ENCODE results near the gene ATP6V0C. TPM values are rescaled to one million over a fixed set of nuclear protein-coding genes. Genes with fewer than 3 reads are reported as not detected.

Gene ATP6V0C
- polyA plus RNA-seq, 3 donors = 176 to 310 (median 187) TPM

GRCh38 chr16:2471016-2471652 lies 42.6 kb upstream of the ATP6V0C start, which contains the start of gene NTN3:
TSS of gene NTN3 (plus strand) at chr16:2471297. CDS start at chr16:2471702, 405 bp downstream.
- H3K4me3 Mint-ChIP-seq = peak within 1 kb of the TSS in 1 of 2 donors; percentile 88
- peaks cover 0 to 13% (median 7%) of the 10 kb centered on the region in 7 donors for H3K9me3 Mint-ChIP-seq
- under 1% methylated on average over 54 of the region's 59 CpGs for WGBS (ENCODE audit: insufficient coverage)
- Histone ChIP-seq H3K4me1 (ENCODE audit: control insufficient read depth in 1 of 2, insufficient read depth in 2 of 2, low read length in 2 of 2) (peaks cover 23 to 64% of the 10 kb centered on the region in 2 donors), H3K4me2 (replicated peaks; ENCODE audit: extremely low read depth, low read length, poor library complexity, severe bottlenecking) (no peak within 1 kb of the TSS), H3K79me2 (ENCODE audit: insufficient read depth, low read length) (peaks cover 16% of the 10 kb centered on the region), H4K20me1 (ENCODE audit: insufficient read depth, low read length) (peaks cover 30% of the 10 kb centered on the region), H2AFZ (ENCODE audit: insufficient read depth, low read depth, low read length, poor library complexity, severe bottlenecking) (no peak within 1 kb of the TSS), H3K9ac (ENCODE audit: insufficient read depth, low read length, poor library complexity, severe bottlenecking) (no peak within 1 kb of the TSS), H3K4me3 (replicated peaks in 1 of 3; ENCODE audit: low read depth in 2 of 3, low read length in 3 of 3) (no peak within 1 kb of the TSS), H3K27me3 (ENCODE audit: control insufficient read depth in 2 of 2, insufficient read depth in 2 of 2, low read length in 2 of 2) (peaks cover 45 to 59% of the 10 kb centered on the region in 2 donors), H3K9me3 (replicated peaks in 1 of 2; ENCODE audit: control insufficient read depth in 1 of 2, insufficient read depth in 1 of 2, low read length in 2 of 2) (peaks cover 0 to 24% of the 10 kb centered on the region in 2 donors), H3K27ac (ENCODE audit: low read depth in 1 of 2, low read length in 2 of 2) (no peak within 1 kb of the TSS), H3K36me3 (replicated peaks in 1 of 2; ENCODE audit: control insufficient read depth in 1 of 2, insufficient read depth in 2 of 2, low read length in 2 of 2) (no peaks in the 10 kb centered on the region)
- H3K4me1 Mint-ChIP-seq = peaks cover 29% of the 10 kb centered on the region
- peaks cover 52 to 71% (median 60%) of the 10 kb centered on the region in 3 donors for H3K27me3 Mint-ChIP-seq (ENCODE audit: low read depth in 3 of 3)
- TF ChIP-seq CTCF (IDR thresholded peaks at IDR 0.05) = no peak
- no peak for DNase-seq
- no peak within 1 kb of the TSS for H3K27ac Mint-ChIP-seq
- intact Hi-C loops (cut with micrococcal nuclease) = loop anchor here (5.0 to 10.0 kb wide), 2 partner anchors 36 to 46 kb away; partner anchors contain the start of gene CCNF (in 1 of the 2)
- peaks cover 5 to 12% of the 10 kb centered on the region in 2 donors for H3K36me3 Mint-ChIP-seq

GRCh38 chr16:2471653-2472487 lies 41.9 kb upstream of the ATP6V0C start:
- Mint-ChIP-seq H3K4me1 (peaks cover 36% of the 10 kb centered on the region), H3K9me3 (peaks cover 0 to 12% (median 7%) of the 10 kb centered on the region in 7 donors), H3K27ac (no peak overlapping the region), H3K27me3 (ENCODE audit: low read depth in 3 of 3) (peaks cover 49 to 64% (median 54%) of the 10 kb centered on the region in 3 donors), H3K36me3 (peaks cover 5 to 12% of the 10 kb centered on the region in 2 donors), H3K4me3 (peak overlapping the region in 1 of 2 donors; percentile 88)
- Histone ChIP-seq H3K9me3 (replicated peaks in 1 of 2; ENCODE audit: control insufficient read depth in 1 of 2, insufficient read depth in 1 of 2, low read length in 2 of 2) (peaks cover 0 to 24% of the 10 kb centered on the region in 2 donors), H3K27ac (ENCODE audit: low read depth in 1 of 2, low read length in 2 of 2) (no peak overlapping the region), H3K9ac (ENCODE audit: insufficient read depth, low read length, poor library complexity, severe bottlenecking) (no peak overlapping the region), H3K36me3 (replicated peaks in 1 of 2; ENCODE audit: control insufficient read depth in 1 of 2, insufficient read depth in 2 of 2, low read length in 2 of 2) (no peaks in the 10 kb centered on the region), H3K79me2 (ENCODE audit: insufficient read depth, low read length) (peaks cover 23% of the 10 kb centered on the region), H3K4me2 (replicated peaks; ENCODE audit: extremely low read depth, low read length, poor library complexity, severe bottlenecking) (no peak overlapping the region), H2AFZ (ENCODE audit: insufficient read depth, low read depth, low read length, poor library complexity, severe bottlenecking) (no peak overlapping the region), H4K20me1 (ENCODE audit: insufficient read depth, low read length) (peaks cover 30% of the 10 kb centered on the region), H3K4me1 (ENCODE audit: control insufficient read depth in 1 of 2, insufficient read depth in 2 of 2, low read length in 2 of 2) (peaks cover 24 to 71% of the 10 kb centered on the region in 2 donors), H3K27me3 (ENCODE audit: control insufficient read depth in 2 of 2, insufficient read depth in 2 of 2, low read length in 2 of 2) (peaks cover 45 to 56% of the 10 kb centered on the region in 2 donors), H3K4me3 (replicated peaks in 1 of 3; ENCODE audit: low read depth in 2 of 3, low read length in 3 of 3) (no peak overlapping the region)
- DNase-seq = no peak
- no peak for TF ChIP-seq CTCF (IDR thresholded peaks at IDR 0.05)
- intact Hi-C loops (cut with micrococcal nuclease) = loop anchor here (5.0 to 10.0 kb wide), 2 partner anchors 35 to 47 kb away; partner anchors contain the start of gene CCNF (in 1 of the 2)
- 35% methylated on average over 60 of the region's 61 CpGs for WGBS (ENCODE audit: insufficient coverage)

Data from CD14-positive monocyte (primary cell).